Measurements from ENCODE around the gene COL8A2.

COL8A2 gene

GRCh38 chr1:36157115-36157903 lies 32.3 kb upstream of the COL8A2 start:
- no peak for TF ChIP-seq CTCF (conservative IDR thresholded peaks at IDR 0.05; ENCODE audit: low read depth, low read length)
- peak overlapping the region; percentile 90 for H3K4me3 ChIP-seq (ENCODE audit: low read length)
- no peak for DNase-seq (ENCODE audit: low read depth)

- TF ChIP-seq CTCF (conservative IDR thresholded peaks at IDR 0.05; ENCODE audit: low read depth, low read length): no peak
- H3K4me3 ChIP-seq (ENCODE audit: low read length): peak overlapping the region; percentile 90
- DNase-seq (ENCODE audit: low read depth): no peak
Measured at GRCh38 chr1:36156329-36157114, 31.5 kb upstream of the COL8A2 start.

DNA sequence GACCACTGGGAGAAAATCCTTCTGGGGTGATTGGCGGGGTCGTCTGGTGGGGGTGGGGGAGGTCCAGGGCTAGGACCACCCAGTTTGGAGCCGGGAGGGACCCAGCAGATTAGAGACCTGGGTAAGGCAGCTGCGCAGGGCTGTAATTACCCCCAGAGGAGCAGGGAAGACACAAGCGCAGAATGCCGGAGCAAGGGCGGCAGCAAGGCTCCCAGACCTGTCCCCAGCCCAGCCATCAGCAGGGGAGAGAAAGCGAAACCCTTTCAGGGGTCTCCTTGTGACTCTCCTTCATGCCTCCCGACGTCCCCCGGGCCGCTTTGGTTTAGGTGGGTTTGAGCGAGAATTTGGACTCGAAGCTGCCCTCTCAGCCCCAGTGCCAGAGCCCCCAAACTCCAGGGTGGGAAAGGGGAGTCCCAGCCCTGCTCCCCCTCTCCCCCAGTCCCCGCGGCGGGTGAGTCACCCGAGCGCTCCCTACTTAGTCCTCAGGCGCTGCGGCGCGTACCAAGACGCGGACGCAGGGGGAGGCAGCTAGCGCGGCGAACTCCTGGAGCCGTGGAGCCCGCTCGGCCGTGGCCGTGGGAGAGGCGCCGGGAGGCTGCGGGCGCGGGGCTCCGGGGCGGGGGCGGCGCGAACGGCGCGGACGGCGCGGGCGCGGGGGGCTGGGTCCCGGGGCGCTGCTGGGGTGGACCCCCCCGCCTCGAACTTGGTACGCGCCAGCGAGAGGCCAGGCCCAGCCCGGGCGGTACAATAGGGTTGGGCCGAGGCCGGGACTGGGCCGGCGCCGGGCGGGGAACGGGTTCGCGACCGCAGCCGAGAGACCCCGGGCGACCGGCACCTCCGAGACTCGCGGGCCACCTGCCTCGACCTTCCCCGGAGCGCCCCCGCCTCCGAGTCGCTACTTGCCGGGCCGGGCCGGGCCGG lies 30.6 kb upstream of the COL8A2 start, which contains the start of gene MAP7D1:
TSS of gene MAP7D1 (plus strand) at position 753 of the 921 bp plus-strand sequence. CDS start 258 bp downstream, outside the sequence.
- DNase-seq (ENCODE audit: low read depth): no peak
- peak within 1 kb of the TSS; percentile 90 for H3K4me3 ChIP-seq (ENCODE audit: low read length)
- no peak for TF ChIP-seq CTCF (conservative IDR thresholded peaks at IDR 0.05; ENCODE audit: low read depth, low read length)

DNA sequence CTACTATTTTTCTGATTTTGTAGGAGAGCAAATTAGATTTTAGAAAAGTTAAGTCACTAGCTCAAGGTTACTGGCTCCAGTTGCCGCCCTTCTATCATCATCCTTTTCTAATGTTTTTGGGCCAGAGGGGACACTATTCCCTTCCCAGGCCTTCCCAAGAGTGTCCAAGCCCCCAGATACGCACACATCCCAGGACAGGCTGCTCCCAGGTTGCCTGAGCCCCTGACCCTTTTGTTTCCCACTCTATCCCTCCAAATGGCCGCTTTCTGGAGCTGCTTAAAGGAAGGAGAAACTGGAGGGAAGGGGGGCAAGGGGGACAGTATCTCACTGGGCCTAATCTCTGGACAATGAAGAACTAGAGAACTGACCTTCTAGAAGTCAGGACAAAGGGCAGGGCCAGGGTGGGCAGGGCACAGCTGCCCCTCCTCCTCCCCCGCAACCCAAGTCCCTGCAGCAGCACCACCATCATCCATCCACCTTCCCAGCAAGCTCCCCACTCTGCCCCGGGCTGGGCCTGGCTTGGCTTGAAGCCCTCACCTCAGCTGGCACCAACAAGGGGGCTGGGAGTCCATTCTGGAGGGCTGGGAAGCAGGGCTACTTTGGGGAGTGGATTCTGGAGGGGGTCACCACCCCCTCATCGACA lies 29.9 kb upstream of the COL8A2 start:
- peak overlapping the region; percentile 73 for H3K4me3 ChIP-seq (ENCODE audit: low read length)
- no peak for DNase-seq (ENCODE audit: low read depth)
- TF ChIP-seq CTCF (conservative IDR thresholded peaks at IDR 0.05; ENCODE audit: low read depth, low read length): no peak

GRCh38 chr1:36154335-36154734 lies 29.3 kb upstream of the COL8A2 start:
- no peak for TF ChIP-seq CTCF (conservative IDR thresholded peaks at IDR 0.05; ENCODE audit: low read depth, low read length)
- no peak for DNase-seq (ENCODE audit: low read depth)

GRCh38 chr1:36153476-36153875 lies 28.5 kb upstream of the COL8A2 start:
- TF ChIP-seq CTCF (conservative IDR thresholded peaks at IDR 0.05; ENCODE audit: low read depth, low read length): no peak
- H3K4me3 ChIP-seq (ENCODE audit: low read length): no peak overlapping the region
- DNase-seq (ENCODE audit: low read depth): no peak

More at GRCh38 chr1:36154335-36154734, 29.3 kb upstream of the COL8A2 start:
- no peak overlapping the region for H3K4me3 ChIP-seq (ENCODE audit: low read length)

Measured in retinal pigment epithelial cell (primary cell).